Osteoblast (primary cell): ENCODE data around the gene NAGA. TPM values are rescaled to one million over a fixed set of nuclear protein-coding genes. Genes with fewer than 3 reads are reported as not detected.

Source experiments
- DNase-seq: peaks from one replicate; pipeline ENCODE4 v3.0.0; 2011; ENCODE audit warnings: low spot score, mixed read lengths; ENCODE audit not compliant: insufficient read length; ENCODE audit errors: missing footprints
- H2AFZ ChIP-seq: 2 replicates; pipeline ENCODE4 v1.6.0; 2011; ENCODE audit warnings: mild to moderate bottlenecking, low read length
- H3K27ac ChIP-seq: 2 replicates; pipeline ENCODE4 v1.5.1; 2011; ENCODE audit warnings: mild to moderate bottlenecking, low read depth, low read length, moderate library complexity
- H3K27me3 ChIP-seq: 2 replicates; pipeline ENCODE4 v1.6.0; 2012; ENCODE audit warnings: mild to moderate bottlenecking, control low read depth, inconsistent platforms, low read length, moderate library complexity; ENCODE audit not compliant: insufficient read depth
- H3K36me3 ChIP-seq: 2 replicates; pipeline ENCODE4 v1.5.1; 2011; ENCODE audit warnings: mild to moderate bottlenecking, low read length, control low read depth, moderate library complexity; ENCODE audit not compliant: insufficient read depth
- H3K4me1 ChIP-seq: 2 replicates; pipeline ENCODE4 v1.5.1; 2011; ENCODE audit warnings: mild to moderate bottlenecking, low read length, control low read depth, moderate library complexity; ENCODE audit not compliant: insufficient read depth
- H3K4me2 ChIP-seq: 2 replicates; pipeline ENCODE4 v1.6.0; 2011; ENCODE audit warnings: mild to moderate bottlenecking, low read length; ENCODE audit not compliant: insufficient read depth
- H3K4me3 ChIP-seq: fragments of 200-600 bp; sonication (generic); 3 replicates; pipeline ENCODE4 v1.5.1; 2012; ENCODE audit warnings: mild to moderate bottlenecking, low read length, inconsistent platforms; ENCODE audit not compliant: insufficient read depth
- H3K79me2 ChIP-seq: 2 replicates; pipeline ENCODE4 v1.6.0; 2012; ENCODE audit warnings: mild to moderate bottlenecking, low read length, control low read depth, inconsistent platforms; ENCODE audit not compliant: insufficient read depth
- H3K9me3 ChIP-seq: 2 replicates; pipeline ENCODE4 v1.5.1; 2011; ENCODE audit warnings: low read depth, low read length, control low read depth
- H4K20me1 ChIP-seq: 2 replicates; pipeline ENCODE4 v1.6.0; 2012; ENCODE audit warnings: mild to moderate bottlenecking, low read length, control low read depth; ENCODE audit not compliant: insufficient read depth
- CTCF ChIP-seq: IDR thresholded peaks from 2 replicates; pipeline ENCODE4 v1.5.1; 2011; ENCODE audit warnings: mild to moderate bottlenecking, low read depth, low read length, moderate library complexity; ENCODE audit errors: extremely low read depth
- total RNA-seq: library from RNA; depleted of rRNA; stranded (reverse); fragments of >200 nt; gene quantifications from 2 replicates; pipeline ENCODE4 v1.2.3, GENCODE V29; 2012

Gene NAGA
- total RNA-seq, 1 donor = 44.2 TPM

- Histone ChIP-seq H3K79me2 (peaks cover 2% of the 10 kb centered on the region), H3K4me3 (no peak overlapping the region), H4K20me1 (no peaks in the 10 kb centered on the region), H3K27ac (no peak overlapping the region), H3K9me3 (no peaks in the 10 kb centered on the region), H3K27me3 (no peaks in the 10 kb centered on the region), H3K4me1 (peaks cover 15% of the 10 kb centered on the region), H2AFZ (no peak overlapping the region), H3K4me2 (no peak overlapping the region), H3K36me3 (peaks cover 5% of the 10 kb centered on the region)
- DNase-seq = no peak
- TF ChIP-seq CTCF = no peak
Measured at GRCh38 chr22:42067671-42068251, 2.9 kb downstream of the NAGA start.

GRCh38 chr22:42066937-42067336 lies 3.7 kb downstream of the NAGA start:
- Histone ChIP-seq H2AFZ (no peak overlapping the region), H3K79me2 (peaks cover 2% of the 10 kb centered on the region), H3K27ac (no peak overlapping the region), H3K4me3 (no peak overlapping the region), H3K36me3 (peaks cover 7% of the 10 kb centered on the region), H3K9me3 (no peaks in the 10 kb centered on the region), H3K4me2 (no peak overlapping the region), H4K20me1 (no peaks in the 10 kb centered on the region), H3K27me3 (no peaks in the 10 kb centered on the region), H3K4me1 (peaks cover 15% of the 10 kb centered on the region)
- TF ChIP-seq CTCF = no peak
- DNase-seq = no peak

GRCh38 chr22:42066126-42066761 lies 4.4 kb downstream of the NAGA start:
- no peak overlapping the region for H3K4me3 ChIP-seq
- peaks cover 12% of the 10 kb centered on the region for H3K4me1 ChIP-seq
- no peak overlapping the region for H3K4me2 ChIP-seq
- no peak overlapping the region for H3K27ac ChIP-seq
- no peak overlapping the region for H2AFZ ChIP-seq
- no peaks in the 10 kb centered on the region for H4K20me1 ChIP-seq
- H3K27me3 ChIP-seq = no peaks in the 10 kb centered on the region
- TF ChIP-seq CTCF = no peak
- peaks cover 9% of the 10 kb centered on the region for H3K36me3 ChIP-seq
- no peak for DNase-seq
- no peaks in the 10 kb centered on the region for H3K9me3 ChIP-seq
- peaks cover 2% of the 10 kb centered on the region for H3K79me2 ChIP-seq

- no peaks in the 10 kb centered on the region for H4K20me1 ChIP-seq
- no peak overlapping the region for H3K27ac ChIP-seq
- peaks cover 2% of the 10 kb centered on the region for H3K79me2 ChIP-seq
- no peak for TF ChIP-seq CTCF
- no peak for DNase-seq
- H3K9me3 ChIP-seq = no peaks in the 10 kb centered on the region
- no peak overlapping the region for H2AFZ ChIP-seq
- peaks cover 12% of the 10 kb centered on the region for H3K36me3 ChIP-seq
- no peak overlapping the region for H3K4me2 ChIP-seq
- H3K27me3 ChIP-seq = no peaks in the 10 kb centered on the region
- no peak overlapping the region for H3K4me3 ChIP-seq
- H3K4me1 ChIP-seq = peaks cover 8% of the 10 kb centered on the region
Measured at GRCh38 chr22:42065438-42066125, 5.0 kb downstream of the NAGA start.
